Caco-2 (cell line): ENCODE measurements around the gene ARHGAP29. TPM values are rescaled to one million over a fixed set of nuclear protein-coding genes. Genes with fewer than 3 reads are reported as not detected.

ENCODE experiments used
- Bru-seq: library from RNA; stranded (reverse); fragments of 400-500 nt; gene quantifications from one replicate; lab custom pipeline; 2021; lab: Mats Ljungman, UMichigan
- BruChase-seq, 2 experiments: library from RNA; stranded (reverse); fragments of 400-500 nt; gene quantifications; one replicate each; lab custom pipeline; 2021; lab: Mats Ljungman, UMichigan
- BruUV-seq: library from RNA; stranded (reverse); fragments of 400-500 nt; replicated peaks from 2 replicates; lab custom pipeline; 2021; lab: Mats Ljungman, UMichigan
- CTCF ChIA-PET: fragments of 300-600 bp; sonication (Branson Sonifier 250); formaldehyde crosslinking; loops from one replicate; lab custom pipeline; 2022; ENCODE audit warnings: antibody characterized with exemption; lab: Charles Lee
- POLR2A ChIA-PET: fragments of 300-600 bp; sonication (Branson Sonifier 250); formaldehyde crosslinking; loops from one replicate; lab custom pipeline; 2022; ENCODE audit warnings: antibody characterized with exemption; lab: Charles Lee
- DNase-seq, 2 experiments: peaks; one replicate each; pipeline versions ENCODE4 v3.0.0 to v3.0.0-alpha.2; 2020 to 2022
- H3K27me3 ChIP-seq: replicated peaks from 2 replicates; pipeline ENCODE4 v1.6.0; 2011; ENCODE audit warnings: low read length; ENCODE audit not compliant: control insufficient read depth, insufficient read depth
- H3K36me3 ChIP-seq: 2 replicates; pipeline ENCODE4 v1.5.1; 2011; ENCODE audit warnings: low read length; ENCODE audit not compliant: control insufficient read depth, insufficient read depth
- H3K4me1 ChIP-seq: fragments of 250-450 bp; sonication (Bioruptor Pico); 2 replicates; pipeline ENCODE4 v1.5.1; 2020; ENCODE audit warnings: mild to moderate bottlenecking
- H3K4me3 ChIP-seq: 2 replicates; pipeline ENCODE4 v1.5.1; 2011; ENCODE audit warnings: low read depth, mild to moderate bottlenecking, control low read depth, low read length
- H3K9me3 ChIP-seq: fragments of 250-450 bp; sonication (Bioruptor Pico); 2 replicates; pipeline ENCODE4 v1.5.1; 2020; ENCODE audit warnings: mild to moderate bottlenecking, moderate library complexity
- H3K27ac Mint-ChIP-seq: one replicate; pipeline ENCODE4 v1.8.0; 2022; ENCODE audit warnings: mixed read lengths; ENCODE audit not compliant: unreplicated experiment
- H3K27me3 Mint-ChIP-seq: one replicate; pipeline ENCODE4 v1.8.0; 2022; ENCODE audit warnings: mixed read lengths; ENCODE audit not compliant: insufficient read depth, unreplicated experiment
- H3K36me3 Mint-ChIP-seq: one replicate; pipeline ENCODE4 v1.8.0; 2022; ENCODE audit warnings: mild to moderate bottlenecking, mixed read lengths; ENCODE audit not compliant: insufficient read depth, unreplicated experiment
- H3K4me1 Mint-ChIP-seq: one replicate; pipeline ENCODE4 v1.8.0; 2022; ENCODE audit warnings: low read depth, mixed read lengths; ENCODE audit not compliant: unreplicated experiment
- H3K4me3 Mint-ChIP-seq: one replicate; pipeline ENCODE4 v1.8.0; 2022; ENCODE audit warnings: mild to moderate bottlenecking, moderate library complexity, mixed read lengths; ENCODE audit not compliant: unreplicated experiment
- H3K9me3 Mint-ChIP-seq: one replicate; pipeline ENCODE4 v1.8.0; 2022; ENCODE audit warnings: mixed read lengths; ENCODE audit not compliant: unreplicated experiment
- CTCF ChIP-seq, 2 experiments: fragments of 200-600 bp in 1 of 2; IDR thresholded peaks; 1 replicate in 1 of 2; 2 replicates in 1 of 2; pipeline versions ENCODE4 v1.5.1 to v1.8.0; 2011 to 2022; ENCODE audit warnings: antibody characterized with exemption in 1 of 2, control low read depth in 1 of 2, inconsistent platforms in 1 of 2, low read depth in 1 of 2, low read length in 1 of 2, mild to moderate bottlenecking in 1 of 2, moderate library complexity in 1 of 2; ENCODE audit not compliant: insufficient read depth in 1 of 2, severe bottlenecking in 1 of 2, unreplicated experiment in 1 of 2
- intact Hi-C: fragments of 100-400 bp; cut with micrococcal nuclease; formaldehyde crosslinking; loops from one replicate; pipeline ENCODE4 v1.10.0; 2022; ENCODE audit not compliant: unreplicated experiment
- long read RNA-seq: library from polyadenylated mRNA; stranded (forward); transcript quantifications from one replicate; pipeline ENCODE4 v2.0.0, GENCODE V29; 2022
- total RNA-seq: library from RNA; stranded (reverse); gene quantifications from 2 replicates; pipeline ENCODE4 v1.2.3, GENCODE V29; 2022

Gene ARHGAP29
- total RNA-seq = 30.3 and 31.4 TPM in 2 replicates
- percentile 91 among the genes with signal in this experiment for Bru-seq, nascent RNA
- percentile 91 among the genes with signal in this experiment for BruChase-seq, experiment 1, labeled RNA remaining after a 2-hour chase
- percentile 80 among the genes with signal in this experiment for BruChase-seq, experiment 2, labeled RNA remaining after a 6-hour chase
- long read RNA-seq, full-length matches to known transcripts = 10 of 46 reads
- long read RNA-seq, partial matches to known transcripts = 4 of 46 reads
- long read RNA-seq, other reads (novel, unspliced or antisense) = 32 of 46 reads

GRCh38 chr1:94237291-94238226, at the start of gene ARHGAP29:
Gene ARHGAP29, minus strand, starts transcription at chr1:94237584. Its CDS starts 5,973 bp downstream, at chr1:94231611.
- no peaks in the 10 kb centered on the region for H3K9me3 ChIP-seq
- H3K27ac Mint-ChIP-seq = peak within 1 kb of the TSS; percentile 85
- H3K4me3 ChIP-seq = peak within 1 kb of the TSS; percentile 81
- CTCF ChIA-PET = interaction anchor here (0.6 to 3.3 kb wide), 11 partner anchors 42 to 192 kb away, joined by 3 to 22 read pairs (median 5); no protein-coding TSS in a partner anchor
- peaks cover 48% of the 10 kb centered on the region for H3K4me1 ChIP-seq
- peak within 1 kb of the TSS; percentile 88 for H3K4me3 Mint-ChIP-seq
- POLR2A ChIA-PET = interaction anchor here (0.5 to 1.7 kb wide), 10 partner anchors 9 to 226 kb away, joined by 3 to 9 read pairs (median 3); no protein-coding TSS in a partner anchor
- H3K27me3 ChIP-seq = no peaks in the 10 kb centered on the region
- DNase-seq = peak; percentile 88 to 92
- H3K36me3 ChIP-seq = no peaks in the 10 kb centered on the region
- TSS peak; percentile 90 for BruUV-seq
- TF ChIP-seq CTCF (IDR thresholded peaks at IDR 0.05; ENCODE audit: insufficient read depth in 1 of 2, low read depth in 1 of 2, low read length in 1 of 2, severe bottlenecking in 1 of 2, unreplicated experiment in 1 of 2) = no peak
- peaks cover 20% of the 10 kb centered on the region for H3K36me3 Mint-ChIP-seq
- H3K4me1 Mint-ChIP-seq = peaks cover 41% of the 10 kb centered on the region
- no peaks in the 10 kb centered on the region for H3K9me3 Mint-ChIP-seq
- intact Hi-C loops = loop anchor here (1.0 to 2.0 kb wide), 3 partner anchors 10 to 121 kb away; no protein-coding TSS in a partner anchor
- no peaks in the 10 kb centered on the region for H3K27me3 Mint-ChIP-seq

- H3K9me3 ChIP-seq = no peaks in the 10 kb centered on the region
- H3K27ac Mint-ChIP-seq = no peak overlapping the region
- H3K36me3 ChIP-seq = no peaks in the 10 kb centered on the region
- POLR2A ChIA-PET = no interaction called here
- BruUV-seq = no TSS peak
- intact Hi-C loops = no loop called here
- H3K27me3 Mint-ChIP-seq = no peaks in the 10 kb centered on the region
- no peak overlapping the region for H3K4me3 Mint-ChIP-seq
- no peaks in the 10 kb centered on the region for H3K4me1 ChIP-seq
- TF ChIP-seq CTCF (IDR thresholded peaks at IDR 0.05; ENCODE audit: insufficient read depth in 1 of 2, low read depth in 1 of 2, low read length in 1 of 2, severe bottlenecking in 1 of 2, unreplicated experiment in 1 of 2) = no peak
- no peaks in the 10 kb centered on the region for H3K36me3 Mint-ChIP-seq
- no peaks in the 10 kb centered on the region for H3K9me3 Mint-ChIP-seq
- no peak overlapping the region for H3K4me3 ChIP-seq
- H3K4me1 Mint-ChIP-seq = peaks cover 6% of the 10 kb centered on the region
- H3K27me3 ChIP-seq = no peaks in the 10 kb centered on the region
- CTCF ChIA-PET = no interaction called here
- DNase-seq = no peak
These were observed 49.6 kb upstream of the ARHGAP29 start for GRCh38 chr1:94286864-94287437.
